Testis (tissue), 2 donors: ENCODE results near the gene FIGNL1.

Experiments used
- POLR2A ChIP-seq: fragments of 450-650 bp; IDR thresholded peaks from one replicate; pipeline ENCODE4 v1.6.1; 2017; ENCODE audit warnings: antibody characterized with exemption, mild to moderate bottlenecking, moderate library complexity
- TF ChIP-seq, protein P1 (sequence below), 3 experiments: fragments of 450-650 bp in 2 of 3; fragments of 200-600 bp in 1 of 3; sonication (generic) in 1 of 3; IDR thresholded peaks; one replicate each; pipeline ENCODE4 v1.5.1; 2016 to 2019; ENCODE audit warnings: antibody characterized with exemption in 3 of 3, mild to moderate bottlenecking in 2 of 3, moderate library complexity in 1 of 3

DNA sequence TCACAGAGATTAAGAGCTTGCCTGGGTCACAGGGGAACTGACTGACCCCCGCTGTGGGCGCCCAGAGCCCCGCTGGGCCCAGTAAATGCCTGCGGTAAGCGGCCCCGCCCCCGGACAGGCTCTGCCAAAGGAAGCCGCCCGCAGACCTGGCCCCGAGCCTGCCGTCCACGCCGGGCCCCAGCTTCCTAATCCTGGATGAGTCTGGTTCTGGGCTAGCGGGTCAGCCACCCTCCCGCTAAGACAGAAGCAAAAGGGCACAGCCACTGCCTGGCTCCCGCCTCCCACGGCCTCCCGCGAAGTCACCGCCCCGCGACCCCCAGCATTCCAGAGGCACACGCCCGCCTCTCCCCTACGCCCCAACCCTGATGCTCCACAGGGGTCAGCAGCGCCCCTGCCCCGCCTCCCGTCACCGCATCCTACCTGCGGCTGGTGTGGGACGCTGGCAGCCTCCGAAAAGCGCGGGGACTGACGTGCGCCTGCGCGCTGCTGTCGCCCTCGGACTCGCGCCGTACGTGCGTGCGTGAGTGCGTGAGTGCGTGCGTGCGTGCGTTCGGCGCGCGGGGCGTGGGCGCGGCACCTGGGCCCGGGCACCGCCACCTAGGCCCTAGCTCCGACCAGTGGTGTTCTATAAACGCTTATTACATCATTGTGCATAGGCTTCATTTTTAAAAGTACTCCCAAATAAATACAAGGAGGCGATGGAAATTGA, at the start of gene FIGNL1:
- TF ChIP-seq, protein P1, sequence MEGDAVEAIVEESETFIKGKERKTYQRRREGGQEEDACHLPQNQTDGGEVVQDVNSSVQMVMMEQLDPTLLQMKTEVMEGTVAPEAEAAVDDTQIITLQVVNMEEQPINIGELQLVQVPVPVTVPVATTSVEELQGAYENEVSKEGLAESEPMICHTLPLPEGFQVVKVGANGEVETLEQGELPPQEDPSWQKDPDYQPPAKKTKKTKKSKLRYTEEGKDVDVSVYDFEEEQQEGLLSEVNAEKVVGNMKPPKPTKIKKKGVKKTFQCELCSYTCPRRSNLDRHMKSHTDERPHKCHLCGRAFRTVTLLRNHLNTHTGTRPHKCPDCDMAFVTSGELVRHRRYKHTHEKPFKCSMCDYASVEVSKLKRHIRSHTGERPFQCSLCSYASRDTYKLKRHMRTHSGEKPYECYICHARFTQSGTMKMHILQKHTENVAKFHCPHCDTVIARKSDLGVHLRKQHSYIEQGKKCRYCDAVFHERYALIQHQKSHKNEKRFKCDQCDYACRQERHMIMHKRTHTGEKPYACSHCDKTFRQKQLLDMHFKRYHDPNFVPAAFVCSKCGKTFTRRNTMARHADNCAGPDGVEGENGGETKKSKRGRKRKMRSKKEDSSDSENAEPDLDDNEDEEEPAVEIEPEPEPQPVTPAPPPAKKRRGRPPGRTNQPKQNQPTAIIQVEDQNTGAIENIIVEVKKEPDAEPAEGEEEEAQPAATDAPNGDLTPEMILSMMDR (IDR thresholded peaks at IDR 0.05) = no peak
- TF ChIP-seq POLR2A = no peak
